Right lobe of liver (tissue), 6 donors: ENCODE data around the gene VSNL1. TPM values are rescaled to one million over a fixed set of nuclear protein-coding genes. Genes with fewer than 3 reads are reported as not detected.

Experiments
- ATAC-seq, 4 donors: fragments of 200-7000 bp; cut with Tn5 transposase; one replicate each; pipeline ENCODE4 v1.9.1; 2020; ENCODE audit warnings: mild to moderate bottlenecking in 4 of 4, moderate library complexity in 4 of 4
- DNase-seq, 3 donors: peaks; one replicate each; pipeline ENCODE4 v3.0.0-alpha.2; 2020
- H3K27ac ChIP-seq, 3 donors: fragments of 200-600 bp; one replicate each; pipeline ENCODE4 v1.8.0; 2022
- H3K27me3 ChIP-seq, 2 donors: fragments of 200-600 bp; one replicate each; pipeline ENCODE4 v1.8.0; 2022
- H3K36me3 ChIP-seq, 4 donors: fragments of 200-600 bp; sonication (generic) in 1 of 4; one replicate each; pipeline versions ENCODE4 v1.5.1 to v1.8.0; 2017 to 2022; ENCODE audit warnings: control low read depth in 1 of 4
- H3K4me1 ChIP-seq, 4 donors: fragments of 200-600 bp; sonication (generic) in 1 of 4; one replicate each; pipeline versions ENCODE4 v1.5.1 to v1.8.0; 2017 to 2022; ENCODE audit warnings: control low read depth in 1 of 4
- H3K4me3 ChIP-seq, 3 donors: fragments of 200-600 bp; one replicate each; pipeline ENCODE4 v1.8.0; 2022
- H3K9me3 ChIP-seq, 4 donors: fragments of 200-600 bp; sonication (generic) in 1 of 4; one replicate each; pipeline versions ENCODE4 v1.5.1 to v1.8.0; 2017 to 2022; ENCODE audit warnings: control low read depth in 1 of 4
- CTCF ChIP-seq, 4 donors: fragments of 200-600 bp in 3 of 4; fragments of 450-650 bp in 1 of 4; IDR thresholded peaks; one replicate each; pipeline versions ENCODE4 v1.5.1 to v1.8.0; 2016 to 2022; ENCODE audit warnings: antibody characterized with exemption in 4 of 4, mild to moderate bottlenecking in 2 of 4
- POLR2A ChIP-seq: fragments of 450-650 bp; IDR thresholded peaks from one replicate; pipeline ENCODE4 v1.6.1; 2017; ENCODE audit warnings: antibody characterized with exemption, mild to moderate bottlenecking
- WGBS: methylation state at CpG from one replicate; pipeline ENCODE4 v1.1.6; 2018; ENCODE audit warnings: low coverage, low lambda C conversion rate; ENCODE audit not compliant: insufficient coverage; ENCODE audit errors: missing lambda C conversion rate; 5-methylcytosine and 5-hydroxymethylcytosine counted together
- intact Hi-C, 2 donors: fragments of 100-400 bp; cut with DNase I; formaldehyde crosslinking; loops; one replicate each; pipeline versions ENCODE4 v1.11.2 to v1.14.1; 2022
- total RNA-seq, 6 experiments: library from RNA; depleted of rRNA in 2 of 6; stranded (reverse); fragments of >200 nt in 2 of 6; fragmentation: NEBNext Ultra II Directional in 3 of 6; extraction: Animal tissue kit (Norgen Biotek cat#: 25700) in 3 of 6; gene quantifications; one replicate each; pipeline versions ENCODE4 v1.1.0 to v1.2.4, GENCODE V29; 2016 to 2023
- donor health status: DM: no; HTN: yes; CAD: no.
- donor health status: DM: no; HTN: no; CAD: no.
- donor health status: DM: no; HTN: no; CAD: no.
- donor health status: DM: no; HTN: yes; CAD: no.
- donor health status: DM: no; HTN: yes; CAD: no.

VSNL1 gene
- total RNA-seq, 6 experiments from 2014 or later, result 2.1 to 12.1 (median 4.3) TPM

DNA sequence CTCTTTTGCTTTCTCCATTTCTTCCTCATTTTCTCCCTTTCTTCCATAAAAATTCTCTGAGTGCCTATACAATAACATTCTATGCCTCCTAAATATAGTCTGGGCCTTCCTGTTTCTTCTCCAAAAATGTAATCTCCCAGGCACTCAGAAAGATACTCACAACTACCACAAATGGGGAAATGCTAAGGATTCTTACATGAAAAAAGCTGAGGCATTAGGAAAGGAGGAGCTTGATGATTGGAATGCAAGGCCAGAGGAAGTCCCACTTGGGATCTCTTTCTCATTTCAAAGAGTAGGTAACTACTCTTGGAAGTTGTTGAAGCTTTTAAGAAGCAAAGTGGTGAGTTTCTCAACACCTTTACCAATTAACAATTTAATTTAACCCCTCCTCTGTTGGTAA lies 3.4 kb downstream of the VSNL1 start:
- Histone ChIP-seq H3K27ac (peak overlapping the region in 1 of 3 donors; percentile 15), H3K9me3 (no peaks in the 10 kb centered on the region), H3K36me3 (no peaks in the 10 kb centered on the region), H3K27me3 (no peaks in the 10 kb centered on the region), H3K4me1 (peaks cover 0 to 46% (median 6%) of the 10 kb centered on the region in 4 donors), H3K4me3 (no peak overlapping the region)
- DNase-seq, result no peak
- intact Hi-C loops, result no loop called here
- TF ChIP-seq POLR2A, result no peak
- TF ChIP-seq CTCF (IDR thresholded peaks at IDR 0.05), result no peak
- no peak for ATAC-seq

- Histone ChIP-seq H3K9me3 (no peaks in the 10 kb centered on the region), H3K27me3 (no peaks in the 10 kb centered on the region), H3K4me1 (peaks cover 0 to 46% (median 6%) of the 10 kb centered on the region in 4 donors), H3K4me3 (no peak overlapping the region), H3K27ac (no peak overlapping the region), H3K36me3 (no peaks in the 10 kb centered on the region)
- DNase-seq (no peak), ATAC-seq (no peak)
- 83% methylated on average over 3 of the region's 3 CpGs for WGBS
- TF ChIP-seq CTCF (IDR thresholded peaks at IDR 0.05), result no peak
- TF ChIP-seq POLR2A, result no peak
- intact Hi-C loops, result no loop called here
Measured at GRCh38 chr2:17544256-17544655, 3.8 kb downstream of the VSNL1 start.

DNA sequence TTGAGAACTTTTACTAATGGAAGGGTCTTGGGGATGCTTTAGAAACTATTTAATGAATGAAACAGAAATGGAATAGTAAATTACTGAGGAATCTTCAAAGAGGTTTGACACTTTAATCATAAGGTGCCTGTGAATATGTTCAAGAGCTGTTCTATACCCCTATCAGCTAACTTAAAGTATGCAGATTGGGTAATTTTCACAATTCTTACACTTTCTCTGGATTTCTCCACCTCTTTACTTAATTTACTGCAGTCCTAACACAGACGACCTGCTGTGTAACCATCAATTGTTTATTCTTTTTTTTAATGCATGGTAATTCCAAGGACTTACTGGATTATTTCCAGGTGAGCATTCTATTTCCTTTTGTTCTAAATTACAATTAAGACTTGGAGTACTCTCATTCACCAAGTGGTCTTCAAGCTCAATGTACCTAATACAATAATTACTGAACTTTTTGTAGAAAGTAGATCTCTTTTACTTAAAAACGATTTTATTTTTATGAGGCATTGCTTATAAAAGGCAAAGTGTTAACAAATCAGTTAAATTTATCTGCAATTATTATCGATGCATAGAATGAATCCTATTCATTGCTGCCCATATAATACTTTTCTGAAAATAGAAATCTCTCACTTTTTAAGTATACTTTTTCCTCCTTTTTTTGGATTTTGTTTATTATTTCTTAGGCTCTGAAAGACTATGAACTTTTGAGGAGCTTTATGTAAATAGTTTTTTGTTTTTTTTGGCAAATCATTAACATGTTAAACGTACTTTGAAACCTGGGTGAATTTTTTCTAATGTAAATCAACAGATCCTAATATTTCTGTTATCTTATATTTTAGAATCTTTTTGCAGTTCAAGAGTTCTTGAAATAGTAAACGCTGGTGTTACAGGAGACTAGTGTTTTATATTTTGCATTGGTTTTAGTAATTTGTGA lies 5.5 kb downstream of the VSNL1 start:
- intact Hi-C loops, result no loop called here
- TF ChIP-seq CTCF (IDR thresholded peaks at IDR 0.05) (no peak), POLR2A (no peak)
- ATAC-seq (peak; percentile 43 to 73 (median 49)), DNase-seq (no peak)
- Histone ChIP-seq H3K27me3 (no peaks in the 10 kb centered on the region), H3K4me3 (peak overlapping the region in 2 of 3 donors; percentile 21 to 29), H3K27ac (peak overlapping the region; percentile 42 to 74 (median 70)), H3K4me1 (peaks cover 0 to 46% (median 6%) of the 10 kb centered on the region in 4 donors), H3K36me3 (no peaks in the 10 kb centered on the region), H3K9me3 (no peaks in the 10 kb centered on the region)
- 11% methylated on average over 5 of the region's 5 CpGs for WGBS

DNA sequence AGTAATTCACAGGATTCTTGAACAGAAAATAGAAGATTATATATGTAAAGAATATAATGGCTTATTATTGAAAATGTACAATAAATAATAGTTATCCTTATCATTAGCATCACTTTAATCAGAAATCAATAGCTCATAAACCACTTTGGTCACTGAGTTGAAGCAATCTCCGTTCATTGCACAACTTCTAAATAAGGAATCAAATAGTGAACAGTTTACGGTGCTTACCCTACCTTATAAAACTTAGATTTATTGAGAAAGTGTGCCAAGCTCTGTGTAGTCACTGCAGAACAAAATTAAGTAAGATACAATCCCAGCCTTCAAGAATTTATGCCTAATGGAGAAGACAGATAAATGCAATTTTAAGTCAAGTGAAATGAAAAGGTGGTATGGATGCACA lies 6.7 kb downstream of the VSNL1 start:
- Histone ChIP-seq H3K36me3 (no peaks in the 10 kb centered on the region), H3K4me3 (peak overlapping the region in 1 of 3 donors; percentile 5), H3K27ac (peak overlapping the region; percentile 36 to 74 (median 70)), H3K27me3 (no peaks in the 10 kb centered on the region), H3K9me3 (no peaks in the 10 kb centered on the region), H3K4me1 (peaks cover 0 to 43% (median 6%) of the 10 kb centered on the region in 4 donors)
- WGBS, result 21% methylated on average over 2 of the region's 2 CpGs
- TF ChIP-seq POLR2A (no peak), CTCF (IDR thresholded peaks at IDR 0.05) (no peak)
- intact Hi-C loops, result no loop called here
- ATAC-seq, result peak; percentile 30 to 71 (median 52)
- no peak for DNase-seq
